Choroid plexus epithelial cell (primary cell): ENCODE data around the gene KAT8.

ENCODE experiments used
- DNase-seq: peaks from one replicate; pipeline ENCODE4 v3.0.0-alpha.2; 2010; ENCODE audit warnings: low read depth
- H3K4me3 ChIP-seq: 2 replicates; pipeline ENCODE4 v1.5.1; 2011; ENCODE audit warnings: low read depth, mild to moderate bottlenecking, control low read depth, low read length, moderate library complexity
- TF ChIP-seq, protein P1 (sequence below): conservative IDR thresholded peaks from 2 replicates; pipeline ENCODE4 v1.5.1; 2011; ENCODE audit warnings: low read depth, mild to moderate bottlenecking, control low read depth, inconsistent platforms, low read length, moderate library complexity

The KAT8 gene

DNA sequence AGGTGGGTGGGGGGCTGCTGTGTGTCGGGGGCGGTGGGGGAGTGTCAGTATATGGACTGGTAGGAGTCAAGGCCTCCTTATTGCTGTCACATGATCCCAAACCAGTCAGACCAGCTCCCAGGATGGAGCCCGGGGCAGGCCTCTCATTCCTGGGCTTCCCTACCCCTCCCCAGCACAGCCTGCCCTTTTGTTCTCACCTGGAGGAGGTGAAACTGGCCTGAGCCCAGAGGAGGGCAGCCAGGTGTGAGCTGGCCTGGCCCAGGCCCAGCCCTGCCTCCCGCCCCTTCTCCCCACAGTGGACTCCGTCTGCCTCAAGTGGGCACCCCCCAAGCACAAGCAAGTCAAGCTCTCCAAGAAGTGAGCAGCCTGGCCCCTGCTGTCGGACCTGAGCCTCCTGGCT lies 13.4 kb downstream of the KAT8 start:
- DNase-seq, result no peak
- TF ChIP-seq, protein P1, sequence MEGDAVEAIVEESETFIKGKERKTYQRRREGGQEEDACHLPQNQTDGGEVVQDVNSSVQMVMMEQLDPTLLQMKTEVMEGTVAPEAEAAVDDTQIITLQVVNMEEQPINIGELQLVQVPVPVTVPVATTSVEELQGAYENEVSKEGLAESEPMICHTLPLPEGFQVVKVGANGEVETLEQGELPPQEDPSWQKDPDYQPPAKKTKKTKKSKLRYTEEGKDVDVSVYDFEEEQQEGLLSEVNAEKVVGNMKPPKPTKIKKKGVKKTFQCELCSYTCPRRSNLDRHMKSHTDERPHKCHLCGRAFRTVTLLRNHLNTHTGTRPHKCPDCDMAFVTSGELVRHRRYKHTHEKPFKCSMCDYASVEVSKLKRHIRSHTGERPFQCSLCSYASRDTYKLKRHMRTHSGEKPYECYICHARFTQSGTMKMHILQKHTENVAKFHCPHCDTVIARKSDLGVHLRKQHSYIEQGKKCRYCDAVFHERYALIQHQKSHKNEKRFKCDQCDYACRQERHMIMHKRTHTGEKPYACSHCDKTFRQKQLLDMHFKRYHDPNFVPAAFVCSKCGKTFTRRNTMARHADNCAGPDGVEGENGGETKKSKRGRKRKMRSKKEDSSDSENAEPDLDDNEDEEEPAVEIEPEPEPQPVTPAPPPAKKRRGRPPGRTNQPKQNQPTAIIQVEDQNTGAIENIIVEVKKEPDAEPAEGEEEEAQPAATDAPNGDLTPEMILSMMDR, result no peak
- no peak overlapping the region for H3K4me3 ChIP-seq

- DNase-seq, result no peak
- H3K4me3 ChIP-seq, result no peak overlapping the region
- TF ChIP-seq, protein P1, result no peak
Observed at GRCh38 chr16:31131416-31131815, 14.0 kb downstream of the KAT8 start.

DNA sequence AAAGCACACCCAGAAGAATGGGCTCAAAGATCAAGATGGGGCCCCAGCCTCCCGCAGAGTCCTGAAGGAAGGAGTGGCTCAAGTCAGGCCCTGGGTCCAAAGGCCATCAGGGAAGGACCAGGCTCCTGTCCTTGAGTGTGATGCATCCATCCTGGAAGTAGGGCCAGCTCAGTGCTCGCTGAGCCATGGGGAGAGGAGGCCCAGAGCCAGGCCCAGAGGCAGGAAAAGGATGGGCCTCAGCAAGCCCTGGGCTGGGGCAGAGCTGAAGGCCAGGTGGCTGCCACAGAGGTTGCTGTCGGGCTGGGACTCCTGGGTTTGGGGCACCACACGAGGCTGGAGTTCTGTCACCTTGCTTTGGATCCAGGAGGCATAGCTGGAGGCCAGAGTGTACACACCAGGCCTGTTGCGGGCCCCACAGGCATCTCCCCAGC lies 14.4 kb downstream of the KAT8 start:
- TF ChIP-seq, protein P1, result no peak
- no peak overlapping the region for H3K4me3 ChIP-seq
- no peak for DNase-seq

GRCh38 chr16:31132303-31132979 lies 15.0 kb downstream of the KAT8 start:
- no peak for DNase-seq
- TF ChIP-seq, protein P1, result no peak
- no peak overlapping the region for H3K4me3 ChIP-seq

DNA sequence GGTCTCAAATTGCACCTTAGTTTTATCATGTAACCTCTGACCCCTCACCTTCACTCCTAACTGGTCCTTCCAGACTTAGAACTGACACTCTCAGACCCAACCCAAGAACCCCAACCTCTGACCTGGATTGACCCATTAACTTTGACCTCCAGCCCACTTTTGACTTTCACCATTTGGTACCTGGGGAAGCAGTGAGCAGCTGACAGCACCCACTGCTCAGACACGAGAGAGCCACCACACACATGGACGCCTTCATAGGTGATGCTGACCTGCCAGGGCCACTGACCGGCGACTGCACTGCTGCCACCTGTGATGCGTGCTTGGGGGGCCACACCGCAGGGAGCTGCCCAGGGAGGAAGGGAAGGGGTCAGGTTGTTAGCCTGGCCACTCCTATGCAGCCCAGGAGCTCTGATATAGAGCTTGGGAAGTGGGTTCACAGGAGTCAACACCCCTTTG lies 15.6 kb downstream of the KAT8 start:
- TF ChIP-seq, protein P1, result no peak
- no peak overlapping the region for H3K4me3 ChIP-seq
- DNase-seq, result no peak

DNA sequence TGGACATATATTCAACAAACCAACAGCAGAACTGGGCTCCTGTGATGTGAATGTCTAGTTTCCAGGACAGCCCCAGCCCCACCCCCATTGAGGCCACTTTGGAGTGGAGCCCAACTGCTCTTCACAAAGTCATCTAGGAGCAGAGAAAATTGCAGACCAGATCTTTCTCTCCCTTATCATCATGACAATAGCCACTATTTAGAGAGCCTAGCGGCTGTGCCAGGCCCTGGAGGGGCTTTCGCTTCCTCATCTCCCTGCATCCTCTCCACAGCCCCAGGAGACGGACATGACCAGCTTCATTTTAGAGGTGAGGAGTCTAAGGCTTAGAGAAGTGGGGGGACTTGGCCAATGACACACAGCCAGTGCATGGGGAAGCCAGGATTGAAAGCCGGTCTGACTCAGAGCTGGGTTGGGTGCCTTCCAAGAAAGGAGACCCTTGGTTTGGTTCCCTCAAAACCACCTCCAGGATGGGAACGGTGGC lies 16.7 kb downstream of the KAT8 start:
- no peak overlapping the region for H3K4me3 ChIP-seq
- no peak for DNase-seq
- TF ChIP-seq, protein P1, result no peak
